K562 (cell line): ENCODE measurements around the gene HSPA8. TPM values are rescaled to one million over a fixed set of nuclear protein-coding genes. Genes with fewer than 3 reads are reported as not detected.

Experiments
- BCOR ChIP-seq: fragments of 450-650 bp; IDR thresholded peaks from 2 replicates; pipeline ENCODE4 v1.6.1; 2016
- CBX1 ChIP-seq: sonication (generic); IDR thresholded peaks from 2 replicates; pipeline ENCODE4 v1.6.1; 2016; ENCODE audit warnings: antibody characterized with exemption, low read depth, mild to moderate bottlenecking
- CBX5 ChIP-seq: IDR thresholded peaks from 2 replicates; pipeline ENCODE4 v1.6.1; 2014; ENCODE audit warnings: low read depth, borderline replicate concordance
- CGGBP1 ChIP-seq: fragments of 250-450 bp; sonication (Bioruptor Pico); IDR thresholded peaks from 2 replicates; pipeline ENCODE4 v1.9.0; 2021; ENCODE audit warnings: mild to moderate bottlenecking
- ELK1 ChIP-seq: sonication (generic); formaldehyde crosslinking; IDR thresholded peaks from 2 replicates; pipeline ENCODE4 v1.8.1; 2022; ENCODE audit warnings: missing genetic modification reagents
- FOXP1 ChIP-seq: sonication (generic); formaldehyde crosslinking; IDR thresholded peaks from 2 replicates; pipeline ENCODE4 v1.8.0; 2022; ENCODE audit warnings: mild to moderate bottlenecking, missing genetic modification reagents
- GTF2E2 ChIP-seq: fragments of 200-800 bp; sonication (Bioruptor generic); IDR thresholded peaks from 2 replicates; pipeline ENCODE4 v1.6.1; 2016; ENCODE audit warnings: missing genetic modification characterization, missing compliant biosample characterization
- HIVEP1 ChIP-seq: fragments of 250-450 bp; sonication (Bioruptor Pico); IDR thresholded peaks from 2 replicates; pipeline ENCODE4 v1.4.0; 2020; ENCODE audit warnings: mild to moderate bottlenecking
- HNRNPH1 ChIP-seq: fragments of 200-400 bp; formaldehyde crosslinking; optimal IDR thresholded peaks from 2 replicates; pipeline ENCODE3; 2017; ENCODE audit warnings: low read depth, mild to moderate bottlenecking, low read length, moderate library complexity
- IRF9 ChIP-seq: fragments of 450-650 bp; IDR thresholded peaks from 2 replicates; pipeline ENCODE4 v1.6.1; 2016; ENCODE audit warnings: missing biosample characterization, missing genetic modification characterization
- MAFK ChIP-seq: IDR thresholded peaks from 2 replicates; pipeline ENCODE4 v1.6.1; 2011; ENCODE audit warnings: low read length, improper control_type of control experiment
- PML ChIP-seq: IDR thresholded peaks from 2 replicates; pipeline ENCODE4 v1.6.1; 2012; ENCODE audit warnings: low read length, inconsistent platforms
- STAG1 ChIP-seq: sonication (generic); formaldehyde crosslinking; IDR thresholded peaks from 2 replicates; pipeline ENCODE4 v1.5.0; 2020; ENCODE audit warnings: missing genetic modification reagents, borderline replicate concordance
- TSC22D4 ChIP-seq: fragments of 450-650 bp; IDR thresholded peaks from 2 replicates; pipeline ENCODE4 v1.6.1; 2016; ENCODE audit warnings: missing genetic modification characterization, missing biosample characterization, control low read depth
- ZBTB40 ChIP-seq, 2 experiments: fragments of 450-650 bp in 1 of 2; sonication (generic) in 1 of 2; formaldehyde crosslinking in 1 of 2; IDR thresholded peaks; 2 replicates each; pipeline versions ENCODE4 v1.7.1 to v1.9.0; 2016 to 2022; ENCODE audit warnings: inconsistent platforms in 1 of 2, mild to moderate bottlenecking in 1 of 2, missing genetic modification reagents in 1 of 2
- ZNF133 ChIP-seq: fragments of 250-450 bp; sonication (Bioruptor Pico); IDR thresholded peaks from 2 replicates; pipeline ENCODE4 v1.4.0; 2020; ENCODE audit warnings: mild to moderate bottlenecking
- ZNF232 ChIP-seq: sonication (generic); formaldehyde crosslinking; IDR thresholded peaks from 2 replicates; pipeline ENCODE4 v1.8.0; 2022; ENCODE audit warnings: mild to moderate bottlenecking, missing genetic modification reagents
- ZNF780A ChIP-seq: fragments of 250-450 bp; sonication (Bioruptor Pico); IDR thresholded peaks from 2 replicates; pipeline ENCODE4 v1.5.0; 2021; ENCODE audit warnings: mild to moderate bottlenecking
- polyA plus RNA-seq, 8 experiments: library from polyadenylated mRNA; depleted of rRNA in 4 of 8; stranded (reverse) in 5 of 8; unstranded in 3 of 8; fragments of >200 nt; fragmentation: Nextera tagmentation in 2 of 8; fragmentation: Illumina TruSeq in 1 of 8; extraction: Ambion mirVana in 2 of 8; extraction: Trizol in 1 of 8; gene quantifications; 2 replicates each; pipeline versions ENCODE4 v1.2.1 to v1.2.3, GENCODE V29; 2011 to 2014; ENCODE audit warnings: inconsistent platforms in 1 of 8, missing spikeins in 1 of 8
- total RNA-seq, 7 experiments: library from RNA; depleted of rRNA in 6 of 7; stranded (reverse); fragments of >200 nt in 6 of 7; fragmentation: Illumina TruSeq in 2 of 7; extraction: Trizol in 2 of 7; gene quantifications; 2 replicates each; pipeline versions ENCODE4 v1.2.1 to v1.2.3, GENCODE V29; 2011 to 2021; ENCODE audit warnings: low replicate concordance in 1 of 7

HSPA8 gene
- total and polyA plus RNA-seq, 9 of the 15 experiments (the other 6 are each of a cell fraction or from before 2014, with no cell fraction given) = 1,250 to 3,966 (median 2,773) TPM

- TF ChIP-seq ELK1 (no peak), TSC22D4 (tag) (no peak), IRF9 (tag) (no peak), CBX5 (no peak), FOXP1 (CRISPR knock-in tag) (no peak), CGGBP1 (CRISPR knock-in tag) (no peak), HNRNPH1 (no peak), STAG1 (no peak), PML (peak; percentile 86), MAFK (no peak), ZNF780A (CRISPR knock-in tag) (no peak), BCOR (no peak), ZBTB40 (IDR thresholded peaks at IDR 0.05) (no peak), ZBTB40 (CRISPR knock-in tag; IDR thresholded peaks at IDR 0.05) (no peak), HIVEP1 (no peak), ZNF232 (CRISPR knock-in tag) (no peak), GTF2E2 (tag) (0 out of 2 replicates have a peak, but pooled peaks have one; percentile 17), CBX1 (peak; percentile 24; the same call in 1 of the 2 replicates), ZNF133 (CRISPR knock-in tag) (no peak)
Observed at GRCh38 chr11:123061403-123062157, at the start of gene HSPA8 (continued).
